HG02763 (cell line): ENCODE measurements around the gene SLC12A4.

Experiments
- ATAC-seq: cut with Tn5 transposase; IDR thresholded peaks from one replicate; pipeline ENCODE4 v1.9.1; 2021; ENCODE audit warnings: mild to moderate bottlenecking, moderate library complexity; ENCODE audit not compliant: unreplicated experiment

Gene SLC12A4

DNA sequence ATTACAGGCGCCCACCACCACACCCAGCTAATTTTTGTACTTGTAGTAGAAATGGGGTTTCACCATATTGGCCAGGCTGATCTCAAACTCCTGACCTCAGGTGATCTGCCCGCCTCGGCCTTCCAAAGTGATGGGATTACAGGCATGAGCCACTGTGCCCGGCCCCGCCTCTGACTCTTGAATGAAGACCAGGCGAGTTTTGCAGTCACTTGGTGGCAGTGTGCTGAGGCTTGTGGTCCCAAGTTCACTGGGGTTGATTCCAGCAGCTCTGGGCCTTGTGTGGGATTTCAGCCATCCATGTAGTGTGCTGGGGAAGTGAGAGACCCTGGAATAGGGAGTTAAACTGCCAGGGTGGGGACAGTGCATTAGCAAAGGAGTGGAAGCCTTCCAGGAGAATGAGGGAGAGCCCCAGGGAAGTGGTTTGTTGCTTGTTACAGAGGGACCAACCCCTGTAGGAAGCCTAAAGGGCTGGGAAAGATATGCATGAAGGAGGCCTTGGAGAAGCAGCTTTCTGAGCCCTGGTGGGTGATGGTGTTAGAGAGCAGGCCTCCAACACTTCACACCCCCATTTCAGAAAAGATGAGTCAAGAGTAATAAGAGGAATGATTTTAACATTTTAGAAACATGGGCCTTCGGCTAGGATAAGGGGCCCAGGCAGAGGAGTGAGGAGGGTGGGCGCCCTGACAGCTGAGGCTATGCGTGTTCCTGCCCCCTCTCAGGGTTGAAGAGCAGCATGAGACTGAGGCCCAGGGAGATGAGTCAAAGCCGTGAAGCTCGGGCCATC lies 60.8 kb downstream of the SLC12A4 start:
- no peak for ATAC-seq

GRCh38 chr16:67902831-67903230 lies 65.6 kb downstream of the SLC12A4 start:
- ATAC-seq, result no peak

DNA sequence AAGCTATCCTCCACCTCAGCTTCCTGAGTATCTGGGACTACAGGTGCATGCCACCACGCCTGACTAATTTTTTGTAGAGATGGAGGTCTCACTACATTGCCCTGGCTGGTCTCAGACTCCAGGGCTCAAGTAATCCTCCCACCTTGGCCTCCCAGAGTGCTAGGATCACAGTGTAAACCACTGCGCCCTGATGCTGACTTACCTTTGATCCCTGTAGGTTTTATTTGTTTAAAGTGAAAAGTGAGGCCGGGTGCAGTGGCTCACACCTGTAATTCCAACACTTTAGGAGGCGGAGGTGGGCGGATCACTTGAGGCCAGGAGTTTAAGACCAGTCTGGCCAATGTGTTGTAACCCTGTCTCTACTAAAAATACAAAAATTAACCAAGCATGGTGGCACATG lies 66.7 kb downstream of the SLC12A4 start:
- no peak for ATAC-seq

GRCh38 chr16:67897231-67897630 lies 71.2 kb downstream of the SLC12A4 start:
- no peak for ATAC-seq

DNA sequence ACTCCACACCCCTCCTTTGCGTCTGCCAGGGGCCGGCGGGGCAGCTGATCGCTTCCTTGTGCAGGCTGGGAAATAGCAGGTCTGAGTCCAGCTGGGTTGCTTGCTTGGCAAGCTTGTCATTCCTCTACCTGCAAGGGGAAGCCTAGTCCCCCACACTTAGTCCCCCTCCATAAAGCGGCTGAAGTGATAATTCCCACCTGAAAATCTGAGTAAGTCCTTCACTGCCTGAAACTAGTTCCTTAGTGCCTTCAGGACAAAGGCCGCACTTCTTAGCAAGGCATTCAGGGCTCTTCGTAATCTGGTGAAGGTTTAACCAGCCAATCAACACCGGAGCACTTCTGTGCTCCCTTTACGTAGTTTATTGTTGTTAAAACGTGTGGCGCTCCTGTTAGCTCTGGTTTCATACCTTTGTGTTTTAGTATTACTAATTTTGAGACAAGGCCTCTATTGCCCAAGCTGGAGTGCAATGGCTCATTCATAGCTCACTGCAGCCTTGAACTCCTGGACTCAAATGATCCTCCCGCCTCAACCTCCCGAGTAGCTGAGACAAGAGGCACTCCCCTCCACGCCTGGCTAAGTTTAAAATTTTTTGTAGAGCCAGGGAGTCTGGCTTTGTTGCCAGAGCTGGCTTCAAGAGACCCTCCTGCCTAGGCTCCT lies 74.6 kb downstream of the SLC12A4 start:
- ATAC-seq, result no peak
